ENCODE data around the gene DTL.

GRCh38 chr1:212020975-212021374 is 14.6 kb upstream of the DTL start:
- TF ChIP-seq EZH2 (IDR thresholded peaks at IDR 0.05; ENCODE audit: low read depth) (no peak), CTCF (conservative IDR thresholded peaks at IDR 0.05) (no peak)
